ENCODE data around the gene NEB.
"Not testable (repeated sequence)": the region's sequence is repeated elsewhere in the genome, so short reads cannot be mapped to it uniquely, and the experiment has no call there.

NEB gene

DNA sequence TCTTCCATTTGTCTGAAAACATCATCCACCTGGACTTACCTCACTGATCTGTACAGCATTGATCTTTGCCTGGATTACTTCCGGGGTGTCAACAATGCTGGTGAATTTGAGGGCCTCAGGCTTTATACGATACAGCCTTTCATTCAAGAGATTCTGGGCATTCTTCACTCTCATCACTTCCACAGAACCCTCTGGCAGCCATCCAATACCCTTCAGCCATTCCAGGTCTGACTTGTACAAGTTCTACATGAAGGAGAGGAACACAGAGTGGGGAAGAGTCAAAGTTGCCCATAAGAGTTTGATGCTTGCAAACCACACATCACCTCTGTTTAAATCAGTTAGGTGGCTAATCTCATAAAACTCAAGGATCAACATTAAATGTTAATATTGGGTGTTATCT lies 130.7 kb downstream of the NEB start:
- not testable (repeated sequence) for DNase-seq

DNA sequence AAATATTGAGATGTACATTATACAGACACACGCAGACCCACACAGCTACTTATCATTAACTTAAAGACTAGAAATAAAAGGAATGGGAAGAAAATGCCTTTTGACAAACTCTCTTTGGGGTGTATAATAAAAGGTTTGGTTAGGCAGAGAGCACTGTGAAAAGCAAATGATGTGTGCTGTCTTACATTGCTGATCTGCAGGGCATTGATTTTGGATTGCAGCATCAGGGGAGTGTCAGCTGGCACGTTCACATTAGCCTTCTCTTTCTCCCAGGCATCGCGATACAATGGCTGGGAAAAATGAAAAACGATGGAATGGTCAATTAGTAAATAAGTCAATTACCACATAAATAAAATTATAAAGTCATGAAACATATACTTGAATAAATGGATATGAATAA lies 131.9 kb downstream of the NEB start:
- DNase-seq: not testable (repeated sequence)

DNA sequence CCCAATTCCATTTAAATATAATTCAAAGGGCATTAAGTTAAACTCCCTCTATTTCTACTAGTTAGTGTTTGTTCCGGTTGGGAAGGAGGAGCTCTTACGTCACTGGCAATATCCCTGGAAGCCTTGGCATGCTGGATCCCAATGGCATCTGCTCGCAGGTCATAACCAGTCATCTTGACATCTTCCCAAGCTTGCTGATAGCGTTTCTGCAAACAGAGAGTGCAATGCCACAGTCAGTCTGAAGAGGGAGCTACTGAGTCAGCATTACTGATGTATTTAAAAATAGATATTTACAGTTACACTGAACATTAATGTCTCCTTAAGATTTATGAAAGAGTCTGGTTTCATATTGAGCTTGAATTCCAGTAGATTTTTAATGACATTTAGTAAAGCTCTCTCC lies 132.5 kb downstream of the NEB start:
- not testable (repeated sequence) for DNase-seq

DNA sequence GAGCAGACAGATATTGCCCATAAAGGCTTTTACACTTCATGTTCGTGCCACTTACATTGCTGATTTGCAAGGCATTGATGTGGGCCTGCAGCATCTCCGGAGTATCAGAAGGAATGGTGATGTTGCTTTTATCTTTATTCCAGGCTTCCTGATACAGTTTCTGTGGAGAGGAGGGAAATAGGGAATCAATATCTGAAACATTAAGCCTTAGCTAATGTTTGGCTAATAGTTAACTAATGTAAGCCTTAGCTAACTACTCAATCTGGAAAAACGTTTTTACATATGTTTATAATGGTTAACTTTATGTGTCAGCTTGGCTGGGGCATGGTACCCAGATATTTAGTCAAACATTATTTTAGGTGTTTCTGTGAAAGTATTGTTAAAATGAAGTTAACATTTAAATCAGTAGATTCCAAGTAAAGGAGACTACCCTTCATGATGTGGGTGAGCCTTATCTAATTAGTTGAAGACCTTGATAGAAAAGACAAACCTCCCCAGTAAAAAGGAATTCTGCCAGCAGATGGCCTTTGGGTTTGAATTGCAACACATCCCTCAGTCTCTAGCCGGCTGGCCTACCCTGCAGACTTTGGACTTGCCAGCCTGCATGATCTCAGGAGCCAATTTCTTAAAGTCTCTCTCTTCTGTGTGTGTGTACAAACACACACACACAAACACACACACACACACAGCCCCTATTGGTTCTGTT lies 137.2 kb downstream of the NEB start:
- not testable (repeated sequence) for DNase-seq

DNA sequence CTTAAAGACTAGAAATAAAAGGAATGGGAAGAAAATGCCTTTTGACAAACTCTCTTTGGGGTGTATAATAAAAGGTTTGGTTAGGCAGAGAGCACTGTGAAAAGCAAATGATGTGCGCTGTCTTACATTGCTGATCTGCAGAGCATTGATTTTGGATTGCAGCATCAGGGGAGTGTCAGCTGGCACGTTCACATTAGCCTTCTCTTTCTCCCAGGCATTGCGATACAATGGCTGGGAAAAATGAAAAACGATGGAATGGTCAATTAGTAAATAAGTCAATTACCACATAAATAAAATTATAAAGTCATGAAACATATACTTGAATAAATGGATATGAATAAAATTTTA lies 142.4 kb downstream of the NEB start:
- not testable (repeated sequence) for DNase-seq

DNA sequence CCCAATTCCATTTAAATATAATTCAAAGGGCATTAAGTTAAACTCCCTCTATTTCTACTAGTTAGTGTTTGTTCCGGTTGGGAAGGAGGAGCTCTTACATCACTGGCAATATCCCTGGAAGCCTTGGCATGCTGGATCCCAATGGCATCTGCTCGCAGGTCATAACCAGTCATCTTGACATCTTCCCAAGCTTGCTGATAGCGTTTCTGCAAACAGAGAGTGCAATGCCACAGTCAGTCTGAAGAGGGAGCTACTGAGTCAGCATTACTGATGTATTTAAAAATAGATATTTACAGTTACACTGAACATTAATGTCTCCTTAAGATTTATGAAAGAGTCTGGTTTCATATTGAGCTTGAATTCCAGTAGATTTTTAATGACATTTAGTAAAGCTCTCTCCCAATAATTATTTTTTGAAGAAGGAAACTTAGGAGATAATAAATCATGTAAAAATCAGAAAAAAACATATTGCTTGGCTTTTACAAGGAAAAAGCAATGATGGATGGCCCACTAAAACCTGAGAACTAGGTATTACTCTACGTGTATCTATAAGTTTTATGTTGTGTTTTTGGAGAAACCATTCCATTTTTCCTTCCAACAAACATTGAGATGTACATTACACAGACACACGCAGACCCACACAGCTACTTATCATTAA lies 142.9 kb downstream of the NEB start:
- DNase-seq: not testable (repeated sequence)

DNA sequence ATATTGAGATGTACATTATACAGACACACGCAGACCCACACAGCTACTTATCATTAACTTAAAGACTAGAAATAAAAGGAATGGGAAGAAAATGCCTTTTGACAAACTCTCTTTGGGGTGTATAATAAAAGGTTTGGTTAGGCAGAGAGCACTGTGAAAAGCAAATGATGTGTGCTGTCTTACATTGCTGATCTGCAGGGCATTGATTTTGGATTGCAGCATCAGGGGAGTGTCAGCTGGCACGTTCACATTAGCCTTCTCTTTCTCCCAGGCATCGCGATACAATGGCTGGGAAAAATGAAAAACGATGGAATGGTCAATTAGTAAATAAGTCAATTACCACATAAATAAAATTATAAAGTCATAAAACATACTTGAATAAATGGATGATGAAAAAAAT lies 153.0 kb downstream of the NEB start:
- not testable (repeated sequence) for DNase-seq

DNA sequence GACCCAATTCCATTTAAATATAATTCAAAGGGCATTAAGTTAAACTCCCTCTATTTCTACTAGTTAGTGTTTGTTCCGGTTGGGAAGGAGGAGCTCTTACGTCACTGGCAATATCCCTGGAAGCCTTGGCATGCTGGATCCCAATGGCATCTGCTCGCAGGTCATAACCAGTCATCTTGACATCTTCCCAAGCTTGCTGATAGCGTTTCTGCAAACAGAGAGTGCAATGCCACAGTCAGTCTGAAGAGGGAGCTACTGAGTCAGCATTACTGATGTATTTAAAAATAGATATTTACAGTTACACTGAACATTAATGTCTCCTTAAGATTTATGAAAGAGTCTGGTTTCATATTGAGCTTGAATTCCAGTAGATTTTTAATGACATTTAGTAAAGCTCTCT lies 153.6 kb downstream of the NEB start:
- DNase-seq: not testable (repeated sequence)

DNA sequence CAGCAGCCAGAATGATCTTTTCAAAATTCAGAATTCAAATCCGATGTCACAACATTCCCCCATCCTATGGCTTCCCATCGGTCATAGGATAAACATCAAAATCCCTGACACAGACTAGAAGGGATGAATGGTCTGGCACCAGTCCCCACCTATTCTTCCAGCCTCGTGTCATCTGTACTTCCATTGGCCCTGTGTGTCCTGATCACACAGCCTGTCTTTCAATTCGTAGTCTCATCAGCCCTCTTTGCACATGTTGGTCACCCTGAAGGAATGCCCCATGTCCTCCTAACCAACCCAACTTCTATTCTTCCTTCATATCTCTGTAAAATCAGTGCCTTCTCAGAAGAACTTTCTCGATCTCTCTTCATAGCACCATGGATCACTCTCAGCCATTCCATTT lies 157.2 kb downstream of the NEB start:
- no peak for DNase-seq

DNA sequence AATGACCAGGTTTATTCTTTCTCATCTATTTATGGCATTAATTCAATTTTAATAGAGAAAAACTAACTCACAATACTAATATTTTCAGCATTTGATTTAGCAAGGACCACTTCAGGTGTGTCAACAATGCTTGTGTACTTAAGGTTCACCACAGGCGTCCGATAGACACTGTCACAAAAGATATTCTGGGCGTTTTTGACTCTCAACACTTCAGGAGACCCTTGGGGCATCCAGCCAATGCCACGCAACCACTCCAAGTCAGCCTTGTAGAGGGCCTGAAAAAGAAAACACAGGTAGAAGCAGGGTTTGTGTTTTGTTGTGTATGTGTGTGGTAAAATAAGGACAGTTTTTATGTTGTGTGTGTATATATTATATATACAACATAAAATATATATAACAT lies 158.2 kb downstream of the NEB start:
- DNase-seq: no peak

DNA sequence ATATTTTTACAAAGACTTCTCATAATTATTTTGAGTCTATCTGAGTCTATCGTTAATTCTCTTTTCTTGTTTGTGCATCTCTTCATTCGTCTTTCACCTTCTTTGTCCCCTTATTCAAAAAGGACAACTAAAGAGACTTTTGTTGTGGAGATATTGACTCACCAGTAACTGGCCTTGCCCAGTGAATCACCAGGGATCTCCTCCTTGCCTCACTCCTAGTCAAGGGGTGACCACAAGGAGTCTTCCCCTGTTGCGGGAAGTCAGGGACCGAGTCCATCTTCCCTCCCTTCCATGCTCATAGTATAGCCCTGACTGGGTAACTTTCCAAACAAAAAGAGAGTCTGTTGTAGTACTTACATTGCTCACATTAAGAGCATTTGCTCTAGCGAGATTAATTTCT lies 158.9 kb downstream of the NEB start:
- no peak for DNase-seq

DNA sequence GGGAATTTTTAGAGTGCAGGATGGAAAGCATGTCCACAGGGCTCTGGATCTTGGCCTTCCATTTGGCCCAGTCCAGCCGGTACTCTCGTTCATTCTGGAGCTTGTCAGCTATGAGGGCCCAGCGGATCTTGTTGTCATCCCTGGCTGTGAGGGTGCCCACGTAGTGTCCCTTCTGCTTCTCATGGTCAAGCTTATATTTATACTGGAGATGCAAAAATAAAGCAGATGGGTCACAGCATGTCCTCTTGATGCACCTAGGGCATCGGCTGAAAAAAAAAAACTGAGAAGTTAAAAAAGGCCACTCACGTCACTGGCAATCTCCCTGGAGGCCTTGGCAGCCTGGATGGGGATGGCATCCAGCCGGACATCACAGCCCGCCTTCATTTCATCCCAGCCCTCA lies 164.1 kb downstream of the NEB start:
- no peak for DNase-seq

DNA sequence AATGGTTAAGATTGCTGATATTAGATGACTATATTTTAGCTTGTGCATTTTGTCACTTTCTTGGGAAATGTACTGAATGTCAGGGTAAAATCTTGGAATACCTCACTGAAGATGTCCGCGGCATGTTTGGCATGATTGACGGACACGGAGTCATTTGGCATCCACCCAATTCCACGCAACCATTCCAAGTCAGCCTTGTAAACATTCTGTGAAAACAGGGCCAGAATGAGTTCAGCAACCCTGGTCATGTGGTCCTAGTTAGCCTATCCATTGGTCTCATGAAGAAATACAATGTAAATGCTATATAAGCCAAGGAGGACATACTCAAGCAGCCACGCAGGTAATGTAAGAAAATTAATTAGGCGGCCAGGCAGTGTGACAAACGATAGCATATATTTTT lies 165.1 kb downstream of the NEB start:
- no peak for DNase-seq

DNA sequence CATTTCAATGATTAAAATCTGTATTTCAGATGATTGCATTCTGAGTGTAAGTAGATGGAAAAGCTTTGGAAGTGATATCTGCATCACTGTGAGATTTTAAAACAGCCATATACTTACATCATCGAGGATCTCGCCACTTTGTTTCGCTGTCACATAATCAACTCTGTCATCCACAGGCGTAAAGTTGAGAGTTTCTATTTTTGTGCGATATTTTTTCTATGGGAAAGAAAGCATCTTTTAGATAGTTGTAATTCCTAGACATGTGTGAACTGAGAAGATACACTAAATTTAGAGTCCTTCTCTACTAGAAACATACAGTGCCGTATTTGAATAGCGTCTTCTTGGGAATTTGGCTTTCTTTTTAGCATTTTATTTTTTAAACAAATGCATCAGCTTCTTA lies 165.8 kb downstream of the NEB start:
- no peak for DNase-seq

DNA sequence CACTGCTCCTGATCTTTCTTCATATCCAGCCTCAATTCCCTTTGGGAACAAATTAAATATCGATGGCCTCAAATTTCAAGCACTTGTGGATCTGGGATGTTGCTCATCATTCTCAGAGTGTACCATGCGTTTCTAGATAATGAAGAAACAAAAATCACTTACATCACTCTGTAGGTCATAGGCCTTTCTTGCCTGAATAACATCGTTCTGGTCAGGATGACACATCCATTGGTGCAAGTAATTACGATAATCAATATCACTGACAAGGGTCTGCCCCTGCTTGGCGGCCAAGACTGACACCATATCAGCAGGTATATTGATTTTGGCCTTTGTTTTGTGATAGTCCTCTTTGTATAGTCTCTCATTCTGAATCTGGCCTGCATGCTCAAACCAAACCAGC lies 167.3 kb downstream of the NEB start:
- no peak for DNase-seq

DNA sequence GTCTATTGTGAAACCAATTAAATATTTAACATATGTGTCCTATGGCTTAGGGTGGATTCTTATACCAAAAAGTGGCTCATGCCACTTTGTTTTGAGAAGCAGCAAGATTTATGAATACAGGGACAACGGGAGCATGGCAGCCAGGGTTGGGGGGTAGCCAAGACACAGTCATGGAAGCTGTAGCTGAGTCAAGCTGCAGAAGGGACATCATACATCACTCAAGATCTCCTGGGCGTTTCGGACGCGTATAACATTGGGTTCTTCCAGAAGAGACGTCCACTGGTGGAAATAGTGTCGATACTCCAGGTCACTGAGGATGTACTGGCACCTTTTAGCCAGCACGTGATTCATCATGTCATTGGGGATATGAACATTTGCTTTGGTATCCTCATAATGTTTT lies 171.9 kb downstream of the NEB start:
- DNase-seq: no peak

DNA sequence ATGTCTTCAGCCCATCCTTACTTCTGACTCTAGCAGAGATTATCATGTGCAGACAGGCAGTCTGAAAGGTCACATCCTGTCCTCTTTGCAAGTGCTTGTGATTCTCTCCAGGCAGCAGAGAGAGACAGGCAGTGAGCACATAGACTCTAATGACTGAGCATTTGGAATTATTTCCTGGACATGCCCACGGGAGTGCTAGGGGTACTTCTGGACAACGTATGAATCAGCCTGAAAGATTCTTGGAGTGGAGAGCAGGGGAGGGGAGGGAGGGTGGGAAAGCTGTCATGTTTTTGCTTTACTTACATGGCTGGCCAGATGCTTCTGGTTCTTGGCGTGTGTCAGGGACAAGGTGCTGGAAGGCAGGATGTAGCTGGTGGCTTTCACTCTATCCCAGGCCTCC lies 174.0 kb downstream of the NEB start:
- DNase-seq: no peak

DNA sequence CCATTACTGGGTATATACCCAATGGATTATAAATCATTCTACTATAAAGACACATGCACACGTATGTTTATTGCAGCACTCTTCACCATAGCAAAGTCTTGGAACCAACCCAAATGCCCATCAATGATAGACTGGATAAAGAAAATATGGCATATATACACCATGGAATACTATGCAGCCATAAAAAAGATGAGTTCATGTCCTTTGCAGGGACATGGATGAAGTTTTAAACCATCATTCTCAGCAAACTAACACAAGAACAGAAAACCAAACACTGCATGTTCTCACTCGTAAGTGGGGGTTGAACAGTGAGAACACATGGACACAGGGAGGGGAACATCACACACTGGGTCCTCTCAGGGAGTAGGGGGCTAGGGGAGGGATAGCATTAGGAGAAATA lies 174.8 kb downstream of the NEB start:
- not testable (repeated sequence) for DNase-seq

DNA sequence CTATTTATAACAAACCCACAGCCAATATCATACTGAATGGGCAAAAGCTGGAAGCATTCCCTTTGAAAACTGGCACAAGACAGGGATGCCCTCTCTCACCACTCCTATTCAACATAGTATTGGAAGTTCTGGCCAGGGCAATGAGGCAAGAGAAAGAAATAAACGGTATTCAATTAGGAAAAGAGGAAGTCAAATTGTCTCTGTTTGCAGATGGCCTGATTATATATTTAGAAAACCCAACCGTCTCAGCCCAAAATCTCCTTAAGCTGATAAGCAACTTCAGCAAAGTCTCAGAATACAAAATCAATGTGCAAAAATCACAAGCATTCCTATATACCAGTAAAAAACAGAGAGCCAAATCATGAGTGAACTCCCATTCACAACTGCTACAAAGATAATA lies 176.4 kb downstream of the NEB start:
- DNase-seq: not testable (repeated sequence)

DNA sequence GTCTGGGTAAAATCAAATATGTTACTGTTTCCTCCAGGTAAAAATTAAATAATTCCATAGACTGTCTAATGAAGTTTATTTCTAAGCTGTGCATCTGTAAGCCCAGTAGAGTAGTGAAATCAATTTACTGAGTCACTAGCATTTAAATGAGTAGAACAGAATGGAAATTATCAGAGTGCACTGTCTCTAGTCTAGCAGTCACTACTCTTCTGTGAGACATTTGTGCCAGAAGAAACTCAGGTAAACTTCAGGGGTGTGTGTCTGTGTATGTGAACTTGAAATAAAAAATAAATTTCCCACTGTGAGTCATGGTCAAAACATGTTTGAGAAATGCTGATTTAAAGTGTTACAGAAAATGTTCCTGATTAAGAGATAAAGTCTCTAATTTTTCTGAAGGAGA lies 178.2 kb downstream of the NEB start:
- DNase-seq: no peak

DNA sequence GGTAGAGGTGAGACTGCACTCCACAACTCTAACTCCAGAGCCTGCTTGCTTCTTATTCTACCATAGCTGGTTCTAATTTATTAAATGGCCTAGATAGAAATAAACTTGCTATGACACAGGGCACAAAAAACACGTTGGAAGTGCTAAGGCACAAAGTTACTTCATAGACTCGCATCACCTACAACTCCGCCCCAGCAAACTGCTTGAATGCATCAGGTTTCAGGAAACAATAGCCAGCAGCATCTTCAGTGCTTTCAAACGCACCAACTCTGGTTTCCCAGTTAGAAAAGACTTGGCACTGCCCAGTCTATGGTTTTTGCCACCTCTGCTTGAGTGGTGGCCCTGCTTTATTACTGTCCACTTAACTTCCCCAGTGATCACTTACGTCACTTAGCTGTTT lies 182.0 kb downstream of the NEB start:
- no peak for DNase-seq

DNA sequence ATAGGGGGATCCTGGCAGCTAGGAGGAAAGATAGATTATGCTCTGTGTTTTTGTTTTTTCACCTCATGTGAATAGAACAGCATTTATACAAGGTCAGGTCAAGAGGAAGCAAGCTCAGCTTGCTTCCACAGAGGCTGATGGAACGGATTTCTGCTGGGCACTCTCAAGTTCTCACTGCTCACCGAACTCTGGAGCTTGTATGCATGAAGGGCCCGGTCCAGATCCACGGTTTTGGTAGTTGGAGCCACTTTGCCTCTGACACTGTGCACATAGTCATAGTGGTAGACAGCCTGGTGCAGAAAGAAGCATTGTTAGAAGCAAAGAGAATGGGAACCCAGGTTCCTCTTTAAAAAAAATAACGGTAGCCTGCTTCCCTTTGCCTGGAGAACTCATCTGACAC lies 182.7 kb downstream of the NEB start:
- DNase-seq: no peak

DNA sequence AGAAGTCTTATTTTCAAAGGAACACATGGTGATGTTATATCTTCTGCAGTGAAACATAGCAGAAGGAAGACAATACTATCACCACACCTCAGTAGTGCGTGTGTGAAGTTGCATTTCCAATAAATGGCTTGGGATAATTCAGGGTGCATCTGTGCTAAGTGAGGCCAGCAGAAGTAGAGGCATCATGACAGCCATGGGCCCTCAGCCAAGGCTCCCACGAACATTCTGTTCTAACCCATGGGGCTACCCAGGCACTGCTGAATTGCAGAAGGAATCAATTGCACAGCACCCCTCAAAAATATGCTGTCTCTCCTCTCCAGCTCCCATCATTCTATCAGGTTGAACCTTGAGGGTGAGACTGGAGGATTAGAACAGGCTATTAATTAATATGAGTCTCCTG lies 185.1 kb downstream of the NEB start:
- DNase-seq: no peak

DNA sequence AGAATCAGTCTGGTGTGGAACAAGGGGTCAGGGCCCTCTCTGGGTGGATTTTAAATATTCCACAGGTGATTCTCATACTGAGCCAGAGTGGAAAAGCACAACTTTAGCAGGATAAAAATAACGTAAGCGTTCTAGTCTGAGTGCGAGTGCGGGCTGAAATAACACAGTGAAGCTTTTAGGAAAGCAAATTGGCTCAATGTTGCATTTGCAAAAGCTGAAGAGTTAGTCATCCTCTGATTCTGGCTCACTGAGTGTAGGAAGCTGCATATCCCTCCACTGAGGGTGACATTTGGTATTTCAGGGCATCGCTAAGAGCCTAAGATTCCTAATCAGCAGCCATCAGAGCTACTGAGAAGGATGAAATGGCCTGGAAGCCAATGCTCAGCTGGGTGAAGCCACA lies 189.8 kb downstream of the NEB start:
- DNase-seq: no peak

DNA sequence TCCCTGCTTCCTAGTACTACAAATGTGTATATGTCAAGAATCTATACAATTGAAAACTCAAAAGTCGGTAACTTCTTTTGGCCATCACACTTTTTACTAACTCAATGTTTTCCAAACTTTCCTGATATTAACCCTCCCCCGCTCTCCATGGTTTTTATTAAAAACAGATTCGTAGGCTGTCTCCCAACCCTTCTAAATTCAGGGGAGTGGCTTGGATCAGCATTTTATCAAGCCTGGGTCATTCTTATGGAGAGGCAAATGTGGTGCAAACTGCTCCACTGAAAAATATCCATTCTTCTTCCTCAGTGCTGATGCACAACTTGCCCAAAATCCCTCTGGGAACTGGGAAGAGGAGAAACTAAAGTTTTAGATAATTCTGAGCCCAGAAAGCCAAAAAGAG lies 190.4 kb downstream of the NEB start:
- DNase-seq: no peak
